GM23338 (cell line): ENCODE measurements around the gene ACTL6B. TPM values are rescaled to one million over a fixed set of nuclear protein-coding genes. Genes with fewer than 3 reads are reported as not detected.

ENCODE experiments used
- ATAC-seq: fragments of 200-7000 bp; cut with Tn5 transposase; 3 replicates; pipeline ENCODE4 v1.9.1; 2020
- DNase-seq: peaks from one replicate; pipeline ENCODE4 v3.0.0-alpha.2; 2015; ENCODE audit warnings: low spot score
- H2AFZ ChIP-seq: fragments of 200-600 bp; sonication (generic); 2 replicates; pipeline ENCODE4 v1.8.0; 2016; ENCODE audit warnings: antibody characterized with exemption, mild to moderate bottlenecking, moderate library complexity
- H3F3A ChIP-seq: fragments of 200-600 bp; sonication (generic); replicated peaks from 2 replicates; pipeline ENCODE4 v1.8.0; 2017; ENCODE audit warnings: antibody characterized with exemption, mixed run types, low read depth
- H3K27ac ChIP-seq: fragments of 200-600 bp; sonication (generic); 2 replicates; pipeline ENCODE4 v1.6.1; 2016; ENCODE audit warnings: low read depth
- H3K27me3 ChIP-seq: fragments of 200-600 bp; sonication (generic); 2 replicates; pipeline ENCODE4 v1.8.0; 2016; ENCODE audit warnings: mild to moderate bottlenecking, mixed run types, moderate library complexity; ENCODE audit not compliant: insufficient read depth
- H3K36me3 ChIP-seq: fragments of 200-600 bp; sonication (generic); 2 replicates; pipeline ENCODE4 v1.8.0; 2016; ENCODE audit warnings: mild to moderate bottlenecking; ENCODE audit not compliant: insufficient read depth
- H3K4me1 ChIP-seq: fragments of 200-600 bp; sonication (generic); 2 replicates; pipeline ENCODE4 v1.8.0; 2016; ENCODE audit warnings: mild to moderate bottlenecking, moderate library complexity; ENCODE audit not compliant: insufficient read depth
- H3K4me2 ChIP-seq: fragments of 200-600 bp; sonication (generic); 2 replicates; pipeline ENCODE4 v1.7.1; 2017; ENCODE audit warnings: mixed run types
- H3K4me3 ChIP-seq: fragments of 200-600 bp; sonication (generic); 2 replicates; pipeline ENCODE4 v1.6.1; 2016; ENCODE audit warnings: mixed run types
- H3K79me2 ChIP-seq: fragments of 200-600 bp; sonication (generic); replicated peaks from 2 replicates; pipeline ENCODE4 v1.8.0; 2017; ENCODE audit warnings: mild to moderate bottlenecking; ENCODE audit not compliant: insufficient read depth
- H3K9me2 ChIP-seq: fragments of 200-600 bp; sonication (generic); 2 replicates; pipeline ENCODE4 v1.8.0; 2017; ENCODE audit not compliant: insufficient read depth
- H4K20me1 ChIP-seq: fragments of 200-600 bp; sonication (generic); replicated peaks from 2 replicates; pipeline ENCODE4 v1.8.0; 2017; ENCODE audit warnings: mild to moderate bottlenecking; ENCODE audit not compliant: insufficient read depth
- H3K27ac Mint-ChIP-seq: 2 replicates; pipeline ENCODE4 v1.8.0; 2020; ENCODE audit warnings: inconsistent platforms, mild to moderate bottlenecking, moderate library complexity, mixed read lengths
- H3K27me3 Mint-ChIP-seq: 3 replicates; pipeline ENCODE4 v1.8.0; 2022; ENCODE audit warnings: low read depth, mild to moderate bottlenecking, moderate library complexity, mixed read lengths, inconsistent platforms; ENCODE audit not compliant: insufficient read depth, poor library complexity
- H3K36me3 Mint-ChIP-seq: 3 replicates; pipeline ENCODE4 v1.8.0; 2021; ENCODE audit warnings: low read depth, mild to moderate bottlenecking, inconsistent platforms, moderate library complexity, mixed read lengths
- H3K4me1 Mint-ChIP-seq: 3 replicates; pipeline ENCODE4 v1.8.0; 2020; ENCODE audit warnings: mild to moderate bottlenecking, inconsistent platforms, mixed read lengths
- H3K4me3 Mint-ChIP-seq: 3 replicates; pipeline ENCODE4 v1.8.0; 2021; ENCODE audit warnings: moderate library complexity, mild to moderate bottlenecking, inconsistent platforms, mixed read lengths
- H3K9me3 Mint-ChIP-seq: 3 replicates; pipeline ENCODE4 v1.8.0; 2020; ENCODE audit warnings: moderate library complexity, mild to moderate bottlenecking, inconsistent platforms, mixed read lengths
- CREB1 ChIP-seq: fragments of 250-450 bp; sonication (Bioruptor Pico); IDR thresholded peaks from 2 replicates; pipeline ENCODE4 v1.5.0; 2020; ENCODE audit warnings: low read depth, mild to moderate bottlenecking, moderate library complexity
- CTCF ChIP-seq, 2 experiments: fragments of 200-600 bp in 1 of 2; sonication (generic) in 1 of 2; conservative IDR thresholded peaks; 2 replicates each; pipeline versions ENCODE4 v1.5.1 to v1.6.1; 2016 to 2017; ENCODE audit warnings: antibody characterized with exemption in 2 of 2, low read depth in 2 of 2, mild to moderate bottlenecking in 2 of 2, moderate library complexity in 1 of 2
- ETS1 ChIP-seq: IDR thresholded peaks from 2 replicates; pipeline ENCODE4 v1.6.1; 2016; ENCODE audit warnings: antibody characterized with exemption
- JUNB ChIP-seq: IDR thresholded peaks from one replicate; pipeline ENCODE4 v1.6.1; 2016; ENCODE audit warnings: antibody characterized with exemption; ENCODE audit not compliant: unreplicated experiment
- POLR2AphosphoS5 ChIP-seq: IDR thresholded peaks from 2 replicates; pipeline ENCODE4 v1.6.1; 2016; ENCODE audit warnings: antibody characterized with exemption, low read depth
- ZNF114 ChIP-seq: fragments of 250-450 bp; sonication (Bioruptor Pico); IDR thresholded peaks from 2 replicates; pipeline ENCODE4 v1.5.0; 2020; ENCODE audit warnings: mild to moderate bottlenecking, moderate library complexity
- ZNF331 ChIP-seq: fragments of 250-450 bp; sonication (Bioruptor Pico); IDR thresholded peaks from 2 replicates; pipeline ENCODE4 v1.5.0; 2020; ENCODE audit warnings: low read depth, mild to moderate bottlenecking, moderate library complexity
- polyA plus RNA-seq: library from polyadenylated mRNA; unstranded; fragments of >200 nt; fragmentation: Nextera tagmentation; extraction: Ambion mirVana; gene quantifications from 2 replicates; pipeline ENCODE4 v1.2.1, GENCODE V29; 2016
- total RNA-seq: library from RNA; depleted of rRNA; stranded (reverse); fragments of >200 nt; shearing (Covaris generic); gene quantifications from 2 replicates; pipeline ENCODE4 v1.2.3, GENCODE V29; 2014
- TF ChIP-seq, protein P1 (sequence below): IDR thresholded peaks from one replicate; pipeline ENCODE4 v1.6.1; 2018; ENCODE audit warnings: antibody characterized with exemption; ENCODE audit not compliant: unreplicated experiment

Gene ACTL6B
- total and polyA plus RNA-seq, 2 experiments from 2014 or later: 0.69 to 2.5 TPM

GRCh38 chr7:100694098-100694745 lies 38.0 kb upstream of the ACTL6B start, which contains the start of gene GIGYF1:
TSS of gene GIGYF1 (minus strand) at chr7:100694250. CDS start at chr7:100688238, 6,012 bp downstream.
- peak; percentile 3; the same call in 2 of the 3 replicates for ATAC-seq

GRCh38 chr7:100693312-100694097 lies 37.3 kb upstream of the ACTL6B start:
- Mint-ChIP-seq H3K36me3 (peaks cover 30% of the 10 kb centered on the region), H3K9me3 (peaks cover 8% of the 10 kb centered on the region; the same call in 2 of the 3 replicates), H3K4me1 (peaks cover 42% of the 10 kb centered on the region), H3K27ac (peak overlapping the region; percentile 97), H3K27me3 (peaks cover 24% of the 10 kb centered on the region), H3K4me3 (peak overlapping the region; percentile 96)
- Histone ChIP-seq H3K36me3 (peaks cover 4% of the 10 kb centered on the region; the same call in 1 of the 2 replicates), H4K20me1 (peaks cover 37% of the 10 kb centered on the region), H3F3A (peaks cover 25% of the 10 kb centered on the region), H3K27me3 (no peaks in the 10 kb centered on the region), H3K79me2 (peaks cover 59% of the 10 kb centered on the region), H3K27ac (peak overlapping the region; percentile 64; the same call in 1 of the 2 replicates), H2AFZ (no peak overlapping the region), H3K4me2 (peak overlapping the region; percentile 98), H3K9me2 (no peaks in the 10 kb centered on the region), H3K4me1 (peaks cover 22% of the 10 kb centered on the region), H3K4me3 (peak overlapping the region; percentile 96)
- ATAC-seq (no peak; the same call in 2 of the 3 replicates), DNase-seq (peak; percentile 41)
- no peak; the same call in 1 of the 2 replicates for TF ChIP-seq POLR2AphosphoS5

More at GRCh38 chr7:100694098-100694745, 38.0 kb upstream of the ACTL6B start, which contains the start of gene GIGYF1:
- peaks cover 36% of the 10 kb centered on the region for H3K4me1 Mint-ChIP-seq
- Histone ChIP-seq H3K27me3 (no peaks in the 10 kb centered on the region), H4K20me1 (peaks cover 30% of the 10 kb centered on the region), H3K4me3 (peak within 1 kb of the TSS; percentile 96), H3K4me2 (peak within 1 kb of the TSS; percentile 98), H3K79me2 (peaks cover 52% of the 10 kb centered on the region), H3K27ac (peak within 1 kb of the TSS; percentile 92), H3K4me1 (peaks cover 22% of the 10 kb centered on the region), H2AFZ (no peak within 1 kb of the TSS), H3F3A (peaks cover 23% of the 10 kb centered on the region), H3K36me3 (peaks cover 4% of the 10 kb centered on the region; the same call in 1 of the 2 replicates), H3K9me2 (no peaks in the 10 kb centered on the region)
- peak; percentile 77 for DNase-seq
- peak within 1 kb of the TSS; percentile 97 for H3K27ac Mint-ChIP-seq
- H3K4me3 Mint-ChIP-seq: peak within 1 kb of the TSS; percentile 96
- peaks cover 21% of the 10 kb centered on the region for H3K27me3 Mint-ChIP-seq
- peaks cover 23% of the 10 kb centered on the region for H3K36me3 Mint-ChIP-seq
- TF ChIP-seq CREB1 (CRISPR knock-in tag) (peak; percentile 10; the same call in 1 of the 2 replicates), ZNF331 (no peak)
- H3K9me3 Mint-ChIP-seq: peaks cover 8% of the 10 kb centered on the region; the same call in 2 of the 3 replicates

DNA sequence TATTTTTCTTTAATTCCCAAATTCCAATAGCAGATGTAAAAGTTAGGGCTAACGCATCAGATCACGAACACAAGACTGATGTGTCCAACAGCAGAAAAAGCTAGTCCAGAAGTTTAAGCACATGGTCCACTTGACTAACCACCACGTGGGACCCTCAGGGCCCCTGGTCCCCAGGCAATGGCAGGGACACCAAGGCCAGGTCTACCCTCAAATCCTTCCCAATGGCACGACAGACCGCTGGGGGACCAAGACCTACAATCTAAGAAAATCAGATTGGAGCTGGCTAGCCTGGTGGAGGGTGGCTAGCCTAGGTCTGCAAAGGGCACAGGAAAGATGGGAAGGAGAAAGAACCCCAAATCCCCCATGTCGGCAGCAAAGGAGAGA lies 36.3 kb upstream of the ACTL6B start:
- H3K4me2 ChIP-seq: peak overlapping the region; percentile 98
- H4K20me1 ChIP-seq: peaks cover 41% of the 10 kb centered on the region
- peak overlapping the region; percentile 82; the same call in 1 of the 2 replicates for H3K27ac ChIP-seq
- no peaks in the 10 kb centered on the region for H3K9me2 ChIP-seq
- H2AFZ ChIP-seq: no peak overlapping the region
- Mint-ChIP-seq H3K27ac (peak overlapping the region; percentile 97), H3K27me3 (peaks cover 27% of the 10 kb centered on the region), H3K4me1 (peaks cover 42% of the 10 kb centered on the region), H3K4me3 (peak overlapping the region; percentile 96), H3K9me3 (peaks cover 8% of the 10 kb centered on the region; the same call in 2 of the 3 replicates), H3K36me3 (peaks cover 39% of the 10 kb centered on the region)
- H3K36me3 ChIP-seq: peaks cover 9% of the 10 kb centered on the region
- peaks cover 67% of the 10 kb centered on the region for H3K79me2 ChIP-seq
- H3K4me1 ChIP-seq: peaks cover 22% of the 10 kb centered on the region
- H3K4me3 ChIP-seq: peak overlapping the region; percentile 96
- H3K27me3 ChIP-seq: no peaks in the 10 kb centered on the region
- peaks cover 25% of the 10 kb centered on the region for H3F3A ChIP-seq
- DNase-seq: no peak
- no peak for ATAC-seq
- TF ChIP-seq ETS1 (no peak), POLR2AphosphoS5 (no peak), JUNB (no peak), CTCF (conservative IDR thresholded peaks at IDR 0.05; ENCODE audit: low read depth in 2 of 2) (no peak), ZNF114 (CRISPR knock-in tag) (no peak), CREB1 (CRISPR knock-in tag) (no peak)
- TF ChIP-seq, protein P1, sequence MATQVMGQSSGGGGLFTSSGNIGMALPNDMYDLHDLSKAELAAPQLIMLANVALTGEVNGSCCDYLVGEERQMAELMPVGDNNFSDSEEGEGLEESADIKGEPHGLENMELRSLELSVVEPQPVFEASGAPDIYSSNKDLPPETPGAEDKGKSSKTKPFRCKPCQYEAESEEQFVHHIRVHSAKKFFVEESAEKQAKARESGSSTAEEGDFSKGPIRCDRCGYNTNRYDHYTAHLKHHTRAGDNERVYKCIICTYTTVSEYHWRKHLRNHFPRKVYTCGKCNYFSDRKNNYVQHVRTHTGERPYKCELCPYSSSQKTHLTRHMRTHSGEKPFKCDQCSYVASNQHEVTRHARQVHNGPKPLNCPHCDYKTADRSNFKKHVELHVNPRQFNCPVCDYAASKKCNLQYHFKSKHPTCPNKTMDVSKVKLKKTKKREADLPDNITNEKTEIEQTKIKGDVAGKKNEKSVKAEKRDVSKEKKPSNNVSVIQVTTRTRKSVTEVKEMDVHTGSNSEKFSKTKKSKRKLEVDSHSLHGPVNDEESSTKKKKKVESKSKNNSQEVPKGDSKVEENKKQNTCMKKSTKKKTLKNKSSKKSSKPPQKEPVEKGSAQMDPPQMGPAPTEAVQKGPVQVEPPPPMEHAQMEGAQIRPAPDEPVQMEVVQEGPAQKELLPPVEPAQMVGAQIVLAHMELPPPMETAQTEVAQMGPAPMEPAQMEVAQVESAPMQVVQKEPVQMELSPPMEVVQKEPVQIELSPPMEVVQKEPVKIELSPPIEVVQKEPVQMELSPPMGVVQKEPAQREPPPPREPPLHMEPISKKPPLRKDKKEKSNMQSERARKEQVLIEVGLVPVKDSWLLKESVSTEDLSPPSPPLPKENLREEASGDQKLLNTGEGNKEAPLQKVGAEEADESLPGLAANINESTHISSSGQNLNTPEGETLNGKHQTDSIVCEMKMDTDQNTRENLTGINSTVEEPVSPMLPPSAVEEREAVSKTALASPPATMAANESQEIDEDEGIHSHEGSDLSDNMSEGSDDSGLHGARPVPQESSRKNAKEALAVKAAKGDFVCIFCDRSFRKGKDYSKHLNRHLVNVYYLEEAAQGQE: no peak
